OCI-M1 (cell line): ENCODE data around the gene DBNDD2.
A peak's percentile ranks its signal among the peaks of the same experiment; 100 is the strongest.

ENCODE experiments used
- DNase-seq: peaks from one replicate; lab custom pipeline; 2025; lab: John Stamatoyannopoulos, UW

DBNDD2 gene

DNA sequence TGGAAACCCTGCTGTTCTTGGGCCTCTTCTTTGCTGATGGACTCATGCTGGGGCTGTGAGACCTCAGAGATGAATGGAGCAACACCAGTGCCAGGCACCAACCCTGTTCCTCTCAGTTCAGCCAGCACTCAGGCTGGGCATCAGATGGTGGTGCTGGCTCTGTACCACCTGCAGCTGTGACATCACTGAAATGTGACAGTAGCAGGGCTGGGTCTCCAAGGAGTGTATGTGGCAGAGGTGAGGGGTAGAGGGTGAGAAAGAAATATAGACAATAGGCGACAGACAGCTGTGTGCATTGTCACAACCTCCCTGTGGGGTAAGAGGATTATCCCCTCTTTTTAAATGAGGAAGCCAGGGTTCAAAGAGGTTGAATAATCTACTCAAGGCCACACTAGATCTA, 29.9 kb upstream of the DBNDD2 start, which contains the start of gene TP53TG5:
TSS of gene TP53TG5 (minus strand) at position 135 of the 400 bp plus-strand sequence. CDS start at position 46, 89 bp downstream.
- DNase-seq, result no peak

DNA sequence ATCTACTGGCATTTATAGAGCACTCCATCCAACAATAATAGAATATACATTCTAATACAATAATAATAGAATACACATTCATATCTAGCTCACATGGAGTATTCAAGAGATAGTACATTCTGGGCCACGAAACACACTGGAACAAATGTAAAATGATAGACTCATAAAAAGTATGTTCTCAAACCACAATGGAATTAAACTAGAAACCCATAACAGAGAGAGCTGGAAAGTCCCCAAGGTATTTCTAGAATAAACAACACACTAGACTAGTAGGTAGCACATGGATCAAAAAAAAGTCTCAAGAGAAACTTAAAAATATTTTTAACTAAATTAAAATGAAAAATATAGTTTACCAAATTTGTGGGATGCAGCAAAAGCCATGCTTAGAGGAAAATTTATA, 20.8 kb upstream of the DBNDD2 start:
- no peak for DNase-seq

DNA sequence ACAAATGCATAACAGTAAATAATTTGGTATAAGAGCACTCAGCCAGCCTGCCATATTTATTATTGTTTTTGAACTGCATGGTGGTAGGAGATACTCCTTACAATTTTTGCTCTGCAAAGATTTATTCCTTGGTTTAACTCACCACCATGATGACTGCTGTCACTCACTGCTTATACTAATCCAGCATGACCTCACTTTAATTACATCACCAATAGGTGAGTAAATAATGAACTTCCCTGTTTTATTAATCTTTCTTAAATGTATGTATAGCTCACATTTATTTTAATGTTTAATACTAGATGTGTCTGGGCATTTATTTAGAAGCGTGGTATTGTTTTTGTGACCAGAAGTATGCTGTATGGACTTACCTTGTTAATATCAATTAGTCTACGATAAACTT, 17.2 kb upstream of the DBNDD2 start:
- DNase-seq, result no peak

- DNase-seq, result no peak
Observed at GRCh38 chr20:45391559-45391958, 16.5 kb upstream of the DBNDD2 start.

DNA sequence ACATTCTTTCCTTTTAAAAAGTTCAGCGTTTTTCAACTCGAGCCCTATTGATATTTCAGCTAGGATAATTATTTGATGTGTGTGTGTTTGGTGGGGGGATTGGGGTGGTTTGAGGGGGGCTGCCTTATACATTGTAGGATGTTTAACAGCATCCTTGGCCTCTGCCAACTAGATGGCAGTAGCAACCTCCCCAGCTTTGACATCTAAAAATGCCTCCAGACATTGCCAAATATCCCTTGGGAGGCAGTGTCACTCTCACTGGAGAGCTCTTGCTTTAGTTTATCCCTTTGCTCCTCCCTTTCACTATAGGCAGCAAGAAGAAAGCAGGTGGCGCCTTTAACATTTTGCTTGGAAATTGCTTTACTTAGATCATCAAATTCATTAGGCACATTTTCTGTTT, 15.4 kb upstream of the DBNDD2 start:
- peak; percentile 10 for DNase-seq

- DNase-seq, result no peak
Observed at GRCh38 chr20:45394221-45395113, 13.6 kb upstream of the DBNDD2 start.

DNA sequence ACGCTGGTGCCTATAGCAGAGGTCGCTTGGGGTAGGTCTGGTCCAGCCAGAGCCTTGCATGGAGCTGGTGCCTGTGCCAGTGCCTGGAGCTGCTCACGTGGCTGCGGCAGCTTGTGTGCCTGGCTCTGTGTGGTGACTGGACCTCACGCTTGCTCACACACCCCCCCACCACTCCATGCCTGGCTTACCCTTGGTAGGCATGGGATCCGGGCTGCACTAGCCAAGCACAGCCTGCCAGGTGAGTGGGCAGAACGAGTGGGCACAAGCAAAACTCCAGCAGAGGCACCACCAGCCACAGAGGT, 13.0 kb upstream of the DBNDD2 start:
- DNase-seq, result no peak

GRCh38 chr20:45399018-45399417, 9.1 kb upstream of the DBNDD2 start:
- no peak for DNase-seq

DNA sequence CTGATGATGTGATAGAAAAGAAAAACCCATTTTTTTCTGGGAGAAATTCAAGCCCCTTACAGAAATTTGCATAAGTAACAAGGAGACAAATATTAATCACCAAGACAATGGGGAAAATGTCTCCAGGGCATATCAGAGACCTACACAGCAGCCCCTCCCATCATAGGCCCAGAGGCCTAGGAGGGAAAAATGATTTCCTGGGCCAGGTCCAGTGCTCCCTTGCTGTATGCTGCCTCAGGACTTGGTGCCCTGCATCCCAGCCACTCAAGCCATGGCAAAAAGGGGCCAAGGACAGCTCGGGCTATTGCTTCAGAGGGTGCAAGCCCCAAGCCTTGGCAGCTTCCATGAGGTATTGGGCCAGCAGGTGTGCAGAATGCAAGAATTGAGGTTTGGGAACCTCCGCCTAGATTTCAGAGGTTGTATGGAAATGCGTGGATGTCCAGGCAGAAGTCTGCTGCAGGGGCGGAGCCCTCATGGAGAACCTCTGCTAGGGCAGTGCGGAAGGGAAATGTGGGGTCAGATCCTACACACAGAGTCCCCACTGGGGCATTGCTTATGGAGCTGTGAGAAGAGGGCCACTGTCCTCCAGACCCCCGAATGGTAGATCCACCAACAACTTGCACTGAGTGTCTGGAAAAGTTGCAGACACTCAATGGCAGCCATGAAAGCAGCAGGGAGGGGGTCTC, 7.6 kb upstream of the DBNDD2 start:
- no peak for DNase-seq

- DNase-seq, result no peak
Observed at GRCh38 chr20:45402946-45403345, 5.1 kb upstream of the DBNDD2 start.

GRCh38 chr20:45404438-45404837, 3.7 kb upstream of the DBNDD2 start:
- DNase-seq, result no peak

- DNase-seq, result peak; percentile 34
Observed at GRCh38 chr20:45405571-45406259, 2.4 kb upstream of the DBNDD2 start.

DNA sequence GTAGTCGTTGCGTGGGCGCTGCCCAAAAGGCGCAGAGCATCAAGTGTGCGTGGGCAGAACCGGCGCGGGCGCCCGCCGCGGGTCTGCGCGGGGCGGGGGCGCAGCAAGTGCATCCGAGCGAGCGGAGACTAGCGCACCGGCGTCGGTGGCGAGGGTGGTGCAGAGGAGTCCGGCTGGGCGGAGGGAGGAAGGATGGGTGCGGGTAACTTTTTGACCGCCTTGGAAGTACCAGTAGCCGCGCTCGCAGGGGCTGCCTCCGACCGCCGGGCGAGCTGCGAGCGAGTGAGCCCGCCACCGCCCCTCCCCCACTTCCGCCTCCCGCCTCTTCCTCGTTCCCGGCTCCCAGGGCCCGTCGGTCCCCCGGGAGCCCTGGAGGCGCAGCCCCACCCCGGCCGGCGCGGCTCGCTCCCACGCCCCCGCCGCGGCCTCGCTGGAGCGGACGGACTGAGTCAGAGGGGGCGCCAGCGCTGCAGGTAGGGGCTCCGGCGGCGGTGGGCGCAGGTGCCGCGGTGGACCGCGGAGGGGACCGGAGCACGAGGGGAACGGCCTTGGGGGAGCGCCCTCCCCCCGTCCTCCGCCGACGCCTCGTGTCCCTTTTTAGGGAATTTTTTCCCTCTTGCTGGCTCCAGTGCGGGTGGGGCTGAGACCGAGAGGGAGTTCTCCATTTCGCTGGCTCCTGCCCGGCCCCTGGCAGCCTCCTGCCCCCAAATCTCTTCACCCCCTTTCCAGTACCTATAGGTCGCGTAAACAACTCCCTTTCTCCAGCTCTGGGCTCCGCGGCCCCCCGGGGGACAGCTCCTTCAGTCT, 1.6 kb upstream of the DBNDD2 start:
- peak; percentile 60 for DNase-seq

DNA sequence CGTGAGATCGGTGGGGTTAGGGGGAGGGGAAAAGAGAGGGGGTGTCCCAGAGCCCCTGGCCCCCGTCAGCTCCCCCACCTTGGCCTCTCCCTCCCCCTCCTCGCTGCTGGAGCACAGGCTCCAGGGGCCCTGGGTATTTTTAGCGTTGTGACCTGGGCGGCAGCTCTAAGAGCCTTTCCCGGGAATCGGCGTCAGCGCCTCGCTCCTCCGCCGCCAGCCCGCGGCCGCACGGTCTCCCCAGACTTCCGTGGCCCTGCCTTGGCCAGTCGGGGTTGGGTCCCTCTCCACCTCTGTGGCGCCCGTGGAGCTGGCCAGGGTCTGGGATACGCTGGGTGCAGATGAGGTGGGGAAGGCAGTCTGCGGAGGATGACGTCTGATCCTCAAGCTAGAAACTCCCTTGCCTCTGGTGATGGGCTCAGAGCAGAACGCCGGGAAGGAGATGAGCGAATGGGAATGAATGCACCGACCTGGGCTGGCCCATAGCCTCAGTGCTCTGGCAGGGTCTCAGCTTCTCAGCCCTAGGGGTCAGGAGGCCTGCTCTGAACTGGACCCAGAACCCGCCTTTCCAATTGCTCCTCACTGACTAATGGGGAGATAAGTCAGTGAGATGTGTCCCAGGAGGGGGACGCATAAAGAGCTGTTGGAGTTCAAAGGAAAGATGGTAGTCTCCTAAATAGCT, 883 bp upstream of the DBNDD2 start:
- DNase-seq, result no peak

DNA sequence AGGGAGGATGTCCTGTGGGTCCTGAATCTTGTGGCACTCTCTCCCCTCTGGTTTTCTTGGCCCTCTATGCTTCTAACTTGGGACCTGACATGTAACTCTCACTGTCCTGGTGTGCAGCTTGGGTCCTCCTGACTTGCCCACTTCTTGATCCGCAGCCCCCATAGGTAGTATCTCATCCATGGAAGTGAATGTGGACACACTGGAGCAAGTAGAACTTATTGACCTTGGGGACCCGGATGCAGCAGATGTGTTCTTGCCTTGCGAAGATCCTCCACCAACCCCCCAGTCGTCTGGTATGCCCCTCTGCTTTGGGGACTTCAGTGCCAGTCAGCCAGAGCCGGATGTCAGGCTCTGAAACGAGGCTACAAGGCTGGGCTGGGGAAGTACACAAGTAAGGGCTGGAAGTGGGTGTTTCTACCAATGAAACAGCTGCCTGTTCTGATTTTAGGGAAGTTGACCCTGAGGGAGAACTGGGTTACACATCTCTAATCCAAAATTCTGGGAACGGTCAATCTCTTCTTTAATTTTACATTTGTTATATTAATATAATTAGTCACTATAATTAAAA, 641 bp downstream of the DBNDD2 start:
- no peak for DNase-seq

- no peak for DNase-seq
Observed at GRCh38 chr20:45409521-45410272, 1.6 kb downstream of the DBNDD2 start.

DNA sequence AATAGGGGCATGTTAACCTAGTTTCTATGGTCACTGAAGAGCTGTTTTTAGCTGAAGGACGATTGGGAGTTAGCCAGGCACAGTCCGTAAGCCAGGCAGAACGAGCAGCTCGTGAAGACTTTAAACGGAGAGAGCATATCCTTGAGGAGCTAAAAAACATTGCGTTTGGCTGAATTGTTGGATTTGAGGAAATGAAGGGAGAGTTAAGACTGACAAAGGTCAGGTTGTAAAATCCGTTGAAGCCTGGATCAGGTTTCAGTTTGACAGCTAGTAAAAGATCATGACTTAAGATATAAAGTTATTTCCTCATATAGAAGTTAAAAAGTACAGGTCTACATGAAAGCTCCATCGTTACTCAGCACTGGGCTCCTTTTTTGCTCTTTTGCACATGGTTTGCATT, 2.8 kb downstream of the DBNDD2 start:
- peak; percentile 66 for DNase-seq

- no peak for DNase-seq
Observed at GRCh38 chr20:45412653-45413052, 4.6 kb downstream of the DBNDD2 start.

GRCh38 chr20:45413479-45413878, 5.4 kb downstream of the DBNDD2 start:
- no peak for DNase-seq
